ENCODE data around the gene NSG1.

GRCh38 chr4:4386736-4387392 lies at the start of gene NSG1:
- no peak for TF ChIP-seq EP300 (IDR thresholded peaks at IDR 0.05)
- TF ChIP-seq, protein P1, sequence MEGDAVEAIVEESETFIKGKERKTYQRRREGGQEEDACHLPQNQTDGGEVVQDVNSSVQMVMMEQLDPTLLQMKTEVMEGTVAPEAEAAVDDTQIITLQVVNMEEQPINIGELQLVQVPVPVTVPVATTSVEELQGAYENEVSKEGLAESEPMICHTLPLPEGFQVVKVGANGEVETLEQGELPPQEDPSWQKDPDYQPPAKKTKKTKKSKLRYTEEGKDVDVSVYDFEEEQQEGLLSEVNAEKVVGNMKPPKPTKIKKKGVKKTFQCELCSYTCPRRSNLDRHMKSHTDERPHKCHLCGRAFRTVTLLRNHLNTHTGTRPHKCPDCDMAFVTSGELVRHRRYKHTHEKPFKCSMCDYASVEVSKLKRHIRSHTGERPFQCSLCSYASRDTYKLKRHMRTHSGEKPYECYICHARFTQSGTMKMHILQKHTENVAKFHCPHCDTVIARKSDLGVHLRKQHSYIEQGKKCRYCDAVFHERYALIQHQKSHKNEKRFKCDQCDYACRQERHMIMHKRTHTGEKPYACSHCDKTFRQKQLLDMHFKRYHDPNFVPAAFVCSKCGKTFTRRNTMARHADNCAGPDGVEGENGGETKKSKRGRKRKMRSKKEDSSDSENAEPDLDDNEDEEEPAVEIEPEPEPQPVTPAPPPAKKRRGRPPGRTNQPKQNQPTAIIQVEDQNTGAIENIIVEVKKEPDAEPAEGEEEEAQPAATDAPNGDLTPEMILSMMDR (IDR thresholded peaks at IDR 0.05) = no peak
- no peak for TF ChIP-seq POLR2A (IDR thresholded peaks at IDR 0.05)
- no peak for TF ChIP-seq POLR2AphosphoS5 (IDR thresholded peaks at IDR 0.05)

All from sigmoid colon (tissue), 4 donors.